Measurements from ENCODE around the gene KRT13.

The KRT13 gene

DNA sequence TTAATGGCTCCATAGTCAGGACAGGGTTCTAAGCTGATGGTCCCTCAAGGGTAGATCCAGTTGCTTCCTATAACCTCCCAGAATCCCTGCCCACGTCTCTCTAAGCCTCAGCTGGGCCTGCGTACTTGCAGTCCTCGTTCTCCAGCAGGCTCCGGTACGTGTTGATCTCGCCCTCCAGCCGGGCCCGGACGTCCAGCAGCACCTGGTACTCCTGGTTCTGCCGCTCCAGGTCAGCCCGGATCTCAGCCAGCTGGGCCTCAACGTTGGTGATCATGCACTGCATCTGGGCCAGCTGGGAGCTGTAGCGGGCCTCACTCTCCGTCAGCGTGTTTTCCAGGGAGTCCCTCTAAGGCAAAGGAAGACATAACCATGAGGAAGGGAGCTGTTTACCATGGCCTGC lies 42.7 kb downstream of the KRT13 start:
- Histone ChIP-seq H3K9me3 (ENCODE audit: control insufficient read depth, insufficient read depth, low read length) (no peaks in the 10 kb centered on the region), H3K36me3 (ENCODE audit: control insufficient read depth, insufficient read depth, low read length) (no peaks in the 10 kb centered on the region), H3K27me3 (ENCODE audit: control insufficient read depth, insufficient read depth, low read length) (no peaks in the 10 kb centered on the region), H3K4me1 (ENCODE audit: control insufficient read depth, insufficient read depth, low read length) (no peaks in the 10 kb centered on the region), H3K27ac (ENCODE audit: low read depth, low read length) (no peak overlapping the region), H3K4me3 (ENCODE audit: low read depth, low read length) (no peak overlapping the region), H3K9ac (ENCODE audit: low read depth, low read length) (no peak overlapping the region)

DNA sequence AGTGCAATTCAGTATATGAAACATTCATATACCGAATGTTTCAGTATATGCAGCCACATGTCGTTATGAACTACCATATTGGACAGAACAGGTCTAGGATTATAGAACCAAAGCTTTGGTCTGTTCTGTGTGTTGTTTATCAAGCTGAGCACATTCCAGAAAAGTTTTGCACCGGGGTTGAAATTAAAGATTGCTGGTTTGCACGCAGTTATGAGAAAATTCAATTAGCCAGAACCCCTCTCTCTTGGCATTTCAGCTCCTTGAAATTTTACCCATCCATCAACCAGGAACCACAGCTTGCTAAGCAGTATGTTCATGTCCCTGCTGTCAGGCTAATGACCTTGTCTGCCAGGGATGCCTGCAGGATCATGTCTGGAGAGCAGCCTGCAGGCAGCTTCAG lies 47.7 kb downstream of the KRT13 start:
- H3K27ac ChIP-seq (ENCODE audit: low read depth, low read length), result no peak overlapping the region

DNA sequence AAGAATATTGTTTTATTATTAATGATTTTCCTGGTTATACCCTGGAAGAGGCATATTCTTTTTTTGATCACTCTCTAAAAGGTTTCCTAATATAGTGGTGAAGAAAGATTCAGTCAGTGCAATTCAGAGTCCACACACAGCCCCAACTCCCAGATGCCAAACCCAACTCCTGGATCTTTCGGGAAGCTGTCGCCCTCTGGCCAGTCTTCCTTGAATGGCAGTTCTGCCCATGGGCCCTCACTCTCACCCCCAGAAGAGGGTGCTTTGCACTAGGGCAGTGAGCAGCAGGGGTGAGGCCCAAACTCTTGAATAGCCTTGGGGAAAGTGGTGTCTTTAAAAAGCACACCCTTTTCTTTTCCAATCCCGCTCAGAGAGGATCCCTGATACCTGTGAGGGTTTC lies 49.2 kb downstream of the KRT13 start:
- H3K9me3 ChIP-seq (ENCODE audit: control insufficient read depth, insufficient read depth, low read length), result no peaks in the 10 kb centered on the region
- no peaks in the 10 kb centered on the region for H3K4me1 ChIP-seq (ENCODE audit: control insufficient read depth, insufficient read depth, low read length)
- H3K27me3 ChIP-seq (ENCODE audit: control insufficient read depth, insufficient read depth, low read length), result no peaks in the 10 kb centered on the region
- no peak overlapping the region for H3K4me3 ChIP-seq (ENCODE audit: low read depth, low read length)
- no peak overlapping the region for H3K27ac ChIP-seq (ENCODE audit: low read depth, low read length)
- H3K9ac ChIP-seq (ENCODE audit: low read depth, low read length), result no peak overlapping the region
- H3K36me3 ChIP-seq (ENCODE audit: control insufficient read depth, insufficient read depth, low read length), result no peaks in the 10 kb centered on the region

More for the DNA sequence above, 47.7 kb downstream of the KRT13 start:
- Histone ChIP-seq H3K27me3 (ENCODE audit: control insufficient read depth, insufficient read depth, low read length) (no peaks in the 10 kb centered on the region), H3K36me3 (ENCODE audit: control insufficient read depth, insufficient read depth, low read length) (no peaks in the 10 kb centered on the region), H3K9me3 (ENCODE audit: control insufficient read depth, insufficient read depth, low read length) (no peaks in the 10 kb centered on the region), H3K4me3 (ENCODE audit: low read depth, low read length) (no peak overlapping the region), H3K4me1 (ENCODE audit: control insufficient read depth, insufficient read depth, low read length) (no peaks in the 10 kb centered on the region), H3K9ac (ENCODE audit: low read depth, low read length) (no peak overlapping the region)

DNA sequence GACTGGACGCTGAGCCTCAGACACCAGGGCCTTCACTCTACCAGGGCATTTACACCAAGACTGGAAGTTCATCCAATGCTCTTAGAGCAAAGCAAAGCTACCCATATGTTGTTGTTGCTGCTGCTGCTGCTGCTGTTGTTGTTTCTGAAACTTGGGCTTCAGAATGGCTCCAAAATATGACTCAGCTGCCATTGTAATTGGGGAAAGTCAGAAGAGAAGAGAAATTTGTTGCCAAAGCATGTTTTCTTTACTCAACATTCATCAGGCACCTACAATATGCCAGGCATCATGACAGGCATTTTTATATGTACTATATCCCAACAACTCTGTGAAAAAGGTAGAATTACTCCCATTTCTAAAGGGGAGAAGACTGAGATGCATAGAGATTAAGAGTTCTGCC lies 50.2 kb downstream of the KRT13 start:
- Histone ChIP-seq H3K36me3 (ENCODE audit: control insufficient read depth, insufficient read depth, low read length) (no peaks in the 10 kb centered on the region), H3K27ac (ENCODE audit: low read depth, low read length) (no peak overlapping the region), H3K9me3 (ENCODE audit: control insufficient read depth, insufficient read depth, low read length) (no peaks in the 10 kb centered on the region), H3K27me3 (ENCODE audit: control insufficient read depth, insufficient read depth, low read length) (no peaks in the 10 kb centered on the region), H3K4me1 (ENCODE audit: control insufficient read depth, insufficient read depth, low read length) (no peaks in the 10 kb centered on the region), H3K9ac (ENCODE audit: low read depth, low read length) (no peak overlapping the region), H3K4me3 (ENCODE audit: low read depth, low read length) (no peak overlapping the region)

DNA sequence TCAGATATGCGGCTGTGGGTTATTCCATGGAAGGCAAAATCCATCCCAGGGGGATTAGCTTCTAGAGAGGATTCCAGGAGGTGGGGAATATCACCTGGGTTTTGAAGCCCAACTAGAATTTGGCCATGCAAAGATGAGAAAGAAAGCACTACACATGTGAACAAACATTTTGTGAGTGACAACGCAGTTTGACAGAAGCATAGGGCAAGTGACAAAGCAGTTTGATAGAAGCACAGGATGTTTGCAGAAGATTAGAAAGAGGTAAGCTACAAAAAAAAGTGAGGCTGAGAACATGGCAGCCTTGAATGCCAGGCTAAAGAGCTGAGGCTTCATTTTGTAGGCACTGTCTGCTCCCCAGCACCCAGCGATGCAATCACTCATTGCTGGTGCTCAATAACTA lies 52.3 kb downstream of the KRT13 start:
- H3K27me3 ChIP-seq (ENCODE audit: control insufficient read depth, insufficient read depth, low read length), result no peaks in the 10 kb centered on the region
- H3K4me1 ChIP-seq (ENCODE audit: control insufficient read depth, insufficient read depth, low read length), result no peaks in the 10 kb centered on the region
- H3K36me3 ChIP-seq (ENCODE audit: control insufficient read depth, insufficient read depth, low read length), result no peaks in the 10 kb centered on the region
- H3K9me3 ChIP-seq (ENCODE audit: control insufficient read depth, insufficient read depth, low read length), result no peaks in the 10 kb centered on the region
- H3K9ac ChIP-seq (ENCODE audit: low read depth, low read length), result no peak overlapping the region
- H3K4me3 ChIP-seq (ENCODE audit: low read depth, low read length), result no peak overlapping the region
- H3K27ac ChIP-seq (ENCODE audit: low read depth, low read length), result no peak overlapping the region

DNA sequence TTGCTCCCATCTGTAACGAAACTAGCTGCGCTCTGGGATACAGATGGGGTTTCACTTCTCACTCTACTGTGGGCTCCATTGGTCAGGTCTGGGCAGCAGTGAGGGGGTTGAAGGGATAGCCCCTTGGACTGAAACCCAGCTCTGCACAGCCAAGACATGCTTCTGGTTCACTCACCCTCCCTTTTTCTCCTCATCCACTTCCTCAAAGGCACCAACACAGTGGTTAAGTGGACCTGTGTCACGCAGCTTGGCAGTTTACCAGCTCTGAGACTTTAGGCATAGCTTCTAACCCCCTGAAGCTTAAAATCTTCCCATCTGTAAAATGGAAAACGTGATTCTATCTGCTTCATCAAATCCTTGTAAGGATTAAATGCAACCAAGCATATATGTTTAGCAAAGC lies 53.1 kb downstream of the KRT13 start:
- Histone ChIP-seq H3K9ac (ENCODE audit: low read depth, low read length) (no peak overlapping the region), H3K36me3 (ENCODE audit: control insufficient read depth, insufficient read depth, low read length) (no peaks in the 10 kb centered on the region), H3K27ac (ENCODE audit: low read depth, low read length) (no peak overlapping the region), H3K4me3 (ENCODE audit: low read depth, low read length) (no peak overlapping the region), H3K9me3 (ENCODE audit: control insufficient read depth, insufficient read depth, low read length) (no peaks in the 10 kb centered on the region), H3K27me3 (ENCODE audit: control insufficient read depth, insufficient read depth, low read length) (no peaks in the 10 kb centered on the region), H3K4me1 (ENCODE audit: control insufficient read depth, insufficient read depth, low read length) (no peaks in the 10 kb centered on the region)

DNA sequence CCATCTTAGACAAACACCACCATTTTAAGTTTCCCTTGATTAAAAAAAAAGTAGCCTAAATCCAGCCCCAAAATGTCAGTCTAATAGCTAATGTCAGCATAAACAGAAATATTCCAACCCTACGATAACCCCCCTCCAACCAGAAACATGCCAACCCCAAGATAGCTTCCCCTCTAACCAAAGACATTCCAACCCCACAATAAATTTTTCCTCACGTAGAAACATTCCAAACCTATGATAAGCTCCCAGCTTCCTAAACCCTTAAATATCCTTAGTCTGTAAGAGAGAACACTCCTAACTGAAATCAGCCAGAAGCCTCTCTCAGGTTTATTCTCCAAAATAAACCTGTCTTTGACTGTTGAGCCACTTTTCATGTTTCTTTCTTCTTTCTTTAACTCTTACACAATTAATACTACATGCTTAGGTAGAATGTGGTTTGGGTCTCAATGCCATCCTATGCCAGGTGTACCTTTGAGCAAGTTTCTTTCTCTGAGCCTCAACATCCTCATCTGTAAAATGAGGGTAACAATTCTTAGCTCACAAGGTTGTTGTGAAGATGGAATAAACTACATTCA lies 54.2 kb downstream of the KRT13 start:
- H3K27ac ChIP-seq (ENCODE audit: low read depth, low read length), result no peak overlapping the region
- no peak overlapping the region for H3K9ac ChIP-seq (ENCODE audit: low read depth, low read length)
- no peaks in the 10 kb centered on the region for H3K27me3 ChIP-seq (ENCODE audit: control insufficient read depth, insufficient read depth, low read length)

More for the DNA sequence above, 54.2 kb downstream of the KRT13 start:
- Histone ChIP-seq H3K36me3 (ENCODE audit: control insufficient read depth, insufficient read depth, low read length) (no peaks in the 10 kb centered on the region), H3K4me3 (ENCODE audit: low read depth, low read length) (no peak overlapping the region), H3K9me3 (ENCODE audit: control insufficient read depth, insufficient read depth, low read length) (no peaks in the 10 kb centered on the region), H3K4me1 (ENCODE audit: control insufficient read depth, insufficient read depth, low read length) (no peaks in the 10 kb centered on the region)

Data from HUES48 (cell line).